GM19025 (cell line): Measurements from ENCODE around the gene RNF4.
A peak's percentile ranks its signal among the peaks of the same experiment; 100 is the strongest.
"Not testable (repeated sequence)": the region's sequence is repeated elsewhere in the genome, so short reads cannot be mapped to it uniquely, and the experiment has no call there.

Experiments
- ATAC-seq: cut with Tn5 transposase; IDR thresholded peaks from one replicate; pipeline ENCODE4 v1.9.1; 2021; ENCODE audit warnings: mild to moderate bottlenecking, low read depth, moderate library complexity; ENCODE audit not compliant: unreplicated experiment

RNF4 gene

DNA sequence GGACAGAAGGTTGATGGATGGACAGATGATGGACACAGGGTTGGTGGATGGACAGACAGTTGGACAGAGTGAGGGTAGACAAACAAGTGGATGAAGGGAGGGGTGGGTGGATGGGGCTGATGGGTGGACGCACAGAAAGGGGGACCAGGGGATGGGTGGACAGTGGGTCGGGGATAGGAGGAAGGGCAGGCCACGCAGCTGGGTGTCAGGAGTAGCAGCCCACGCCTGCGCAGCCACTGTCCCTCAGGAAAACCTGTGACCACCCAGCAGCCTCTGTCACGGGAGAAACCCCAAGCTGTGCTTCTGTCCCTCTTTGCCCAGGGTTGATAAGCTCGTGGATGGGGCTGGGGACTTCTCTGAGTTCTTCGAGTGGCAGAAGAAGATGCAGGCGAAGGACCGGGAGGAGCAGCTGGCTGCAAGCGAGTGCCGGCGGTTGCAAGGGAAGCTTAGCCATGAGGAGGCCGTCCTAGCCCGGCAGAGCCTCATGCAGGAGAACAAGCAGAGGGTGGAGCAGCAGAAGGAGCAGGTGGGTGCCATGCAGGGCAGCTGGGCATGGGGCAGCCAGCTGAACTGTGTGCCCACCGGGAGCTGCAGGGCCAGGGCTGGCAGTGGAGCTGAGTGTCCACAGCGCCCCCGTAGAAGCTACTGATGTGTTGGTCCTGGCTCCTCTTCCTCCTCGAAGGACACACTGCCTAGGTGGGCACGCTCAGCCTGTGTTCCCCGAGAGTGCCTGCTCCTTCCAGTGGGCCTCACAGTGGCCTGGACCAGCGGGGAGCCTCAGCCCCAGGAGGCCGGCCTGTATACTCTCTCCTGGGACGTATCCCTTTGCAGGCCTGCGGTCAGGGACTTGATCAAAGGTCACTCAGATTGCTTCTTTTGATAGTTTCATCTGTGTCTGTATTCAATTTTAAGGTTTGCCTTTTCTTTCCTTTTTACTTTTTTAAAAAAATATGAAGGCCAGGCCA is 16.8 kb upstream of the RNF4 start:
- no peak for ATAC-seq

DNA sequence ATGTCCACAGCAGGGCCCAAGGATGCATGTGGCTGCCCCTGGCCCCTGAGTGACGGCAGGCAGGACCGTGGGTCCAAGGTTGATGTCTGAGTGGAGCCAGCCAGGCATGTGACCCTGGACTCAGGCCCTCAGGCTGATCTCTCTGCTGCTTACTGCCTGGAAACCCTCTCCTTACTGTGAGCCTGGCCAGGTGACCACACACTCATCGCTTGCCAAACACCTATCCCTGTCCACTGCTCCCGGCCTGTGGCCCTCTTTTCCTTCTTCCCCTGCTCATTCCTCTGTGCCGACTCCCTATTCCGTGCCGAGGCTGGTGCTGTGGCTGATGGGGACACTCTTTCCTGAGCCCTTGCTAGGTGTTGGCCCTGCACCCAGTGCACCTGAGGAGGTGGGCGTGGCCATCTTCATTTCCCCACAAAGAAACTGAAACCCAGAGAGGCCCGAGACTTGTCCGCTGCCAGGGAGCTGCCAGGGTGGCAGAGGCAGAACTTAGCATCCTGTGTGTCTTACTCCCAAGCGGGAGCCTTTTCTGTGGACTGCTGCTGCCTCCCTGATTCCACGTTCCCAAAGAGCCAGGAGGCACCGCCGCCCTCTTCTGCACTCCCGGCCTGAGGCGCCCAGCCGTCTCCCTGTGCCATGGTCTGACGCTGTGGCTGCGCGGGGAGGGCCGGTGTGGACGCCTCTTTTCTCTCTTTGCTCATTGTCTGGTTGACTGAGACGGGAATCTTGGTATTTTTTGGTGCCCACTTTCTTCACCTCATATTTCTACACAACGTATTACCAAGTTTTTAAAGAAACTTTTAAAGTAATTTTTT is 11.2 kb upstream of the RNF4 start:
- no peak for ATAC-seq

DNA sequence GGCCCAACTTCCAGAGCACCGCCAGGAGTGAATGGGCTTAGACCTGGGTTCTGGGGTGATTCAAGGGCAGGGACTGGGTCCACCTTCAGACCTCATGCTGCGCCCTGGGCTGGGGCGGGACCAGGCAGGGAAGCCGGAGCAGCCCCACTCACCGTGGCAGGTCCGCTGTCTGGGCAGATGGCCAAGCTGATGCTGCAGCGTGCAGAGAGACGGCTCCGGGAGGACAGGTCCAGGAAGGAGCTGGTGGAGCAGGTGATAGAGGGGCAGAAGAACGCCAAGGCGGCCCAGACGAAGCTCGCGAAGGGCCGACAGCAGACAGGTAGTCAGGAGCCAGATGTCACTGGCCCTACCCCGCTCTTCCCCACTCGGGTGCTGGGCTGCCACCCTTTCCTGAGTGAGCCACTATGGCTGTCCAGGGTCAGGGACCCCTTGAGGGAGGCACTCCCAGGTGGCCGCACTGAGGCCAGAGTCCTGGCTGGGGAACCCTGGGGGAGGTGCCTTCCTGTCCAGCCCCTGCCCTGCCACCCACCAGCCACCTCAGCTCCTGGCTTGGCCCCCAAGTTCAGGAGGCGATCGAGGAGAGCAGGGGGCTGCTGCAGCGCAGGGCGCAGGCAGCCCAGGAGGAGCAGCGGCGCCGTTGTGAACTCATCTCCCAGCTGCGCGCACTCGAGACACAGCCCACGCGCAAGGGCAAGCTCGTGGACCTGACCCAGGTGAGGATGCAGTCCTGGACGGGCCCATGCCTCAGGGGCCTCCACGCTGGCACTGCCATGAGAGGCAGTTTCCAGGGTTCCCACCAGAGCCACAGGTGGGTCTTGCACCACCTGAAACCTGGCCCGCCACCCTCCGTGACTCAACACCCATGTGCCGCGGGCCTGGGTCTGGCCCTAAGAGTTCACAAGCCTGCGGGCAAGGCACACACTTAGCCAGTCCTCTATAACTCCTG is 10.1 kb upstream of the RNF4 start:
- no peak for ATAC-seq

- no peak for ATAC-seq
Measured at GRCh38 chr4:2459589-2460349, 9.1 kb upstream of the RNF4 start.

DNA sequence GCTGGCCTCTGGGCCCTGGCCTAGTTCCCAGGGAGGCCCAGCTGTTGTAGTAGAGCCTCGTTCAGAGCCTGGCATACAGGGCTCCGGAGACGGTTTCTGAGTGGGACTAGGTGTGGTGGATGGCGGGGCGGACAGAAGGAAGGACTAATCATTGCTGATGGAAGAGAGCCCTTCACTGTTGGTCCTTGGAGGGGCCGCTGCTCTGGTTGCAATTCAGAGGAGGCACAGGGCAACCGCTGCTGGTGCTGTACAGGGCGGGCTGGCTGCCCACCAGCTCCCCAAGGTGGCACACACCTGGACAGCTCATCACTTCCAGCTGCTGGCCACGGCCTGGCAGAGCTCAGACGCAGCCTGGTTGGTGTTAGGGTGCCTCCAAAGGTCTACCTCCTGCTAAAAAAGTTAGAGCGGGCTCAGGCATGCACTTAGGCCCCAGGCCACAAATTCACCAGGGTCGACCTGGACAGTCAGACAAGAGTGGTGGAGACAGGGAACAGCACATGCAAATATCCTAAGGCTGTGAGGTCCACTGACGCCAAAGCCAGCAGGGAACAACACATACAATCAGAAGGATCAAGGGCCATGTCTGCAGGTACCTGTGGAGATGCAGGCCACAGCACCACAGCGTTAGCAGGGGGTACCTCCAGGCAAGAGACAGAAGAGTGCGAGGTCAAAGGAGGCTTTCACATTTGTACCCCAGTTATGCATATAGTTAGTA is 7.5 kb upstream of the RNF4 start:
- no peak for ATAC-seq

DNA sequence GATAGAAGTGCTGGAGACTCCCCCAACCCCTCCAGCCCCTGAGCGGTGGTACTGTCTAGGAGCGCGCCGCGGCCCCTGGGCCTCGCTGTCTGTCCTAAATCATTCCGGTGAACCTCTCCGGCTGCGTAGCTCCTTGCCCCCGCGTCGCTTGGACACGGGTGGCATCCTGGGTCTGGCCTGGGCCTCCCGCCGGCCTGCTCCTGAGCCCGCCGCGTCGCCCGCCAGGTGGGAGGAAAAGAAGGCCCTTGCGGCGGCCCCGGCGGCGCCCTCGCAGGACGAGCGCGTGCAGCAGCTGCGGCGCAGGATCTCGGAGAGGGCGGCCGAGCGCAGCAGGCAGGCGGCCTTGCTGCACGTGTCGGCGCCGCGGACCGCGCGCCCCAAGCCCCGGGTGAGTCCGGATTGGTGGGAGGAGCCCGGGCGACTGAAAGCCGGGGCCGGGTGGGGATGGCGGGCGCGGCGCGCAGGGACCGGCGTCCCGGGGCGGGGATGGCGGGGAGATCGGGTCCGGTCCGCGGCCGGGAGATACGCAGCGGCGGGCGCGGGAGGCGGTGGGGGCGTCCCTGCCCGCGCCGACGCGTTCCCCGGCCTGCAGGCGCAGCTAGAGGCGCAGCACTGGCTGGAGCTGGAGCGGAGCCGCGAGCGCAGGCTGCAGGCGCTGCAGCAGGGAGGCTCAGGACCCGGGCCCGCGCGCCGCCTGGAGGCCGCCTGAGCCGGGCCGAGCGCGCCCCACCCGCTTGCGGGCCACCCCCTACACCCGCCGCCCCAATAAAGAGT is 6.5 kb upstream of the RNF4 start:
- ATAC-seq: peak; percentile 83

GRCh38 chr4:2462992-2463762 is 5.7 kb upstream of the RNF4 start:
- ATAC-seq: no peak

DNA sequence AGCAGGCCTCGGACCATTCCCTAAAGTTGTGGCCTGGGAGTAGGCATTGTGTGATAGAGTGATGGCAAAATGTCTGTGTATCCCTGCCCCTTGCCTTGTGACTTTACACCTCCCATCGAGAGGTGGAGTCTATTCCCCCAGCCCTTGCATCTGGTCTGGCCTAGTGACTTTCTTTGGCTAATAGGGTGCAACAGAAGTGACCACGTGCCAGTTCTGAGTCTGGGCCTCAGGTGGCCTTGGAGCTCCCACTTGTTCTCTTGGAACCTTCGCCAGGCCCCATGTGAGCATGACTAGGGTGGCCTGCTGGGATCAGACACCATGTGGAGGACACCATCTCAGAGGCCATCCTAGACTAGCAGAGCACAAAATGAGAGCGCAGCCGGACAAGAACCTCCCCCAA is 3.9 kb upstream of the RNF4 start:
- ATAC-seq: no peak

GRCh38 chr4:2465544-2465943 is 3.4 kb upstream of the RNF4 start:
- not testable (repeated sequence) for ATAC-seq

DNA sequence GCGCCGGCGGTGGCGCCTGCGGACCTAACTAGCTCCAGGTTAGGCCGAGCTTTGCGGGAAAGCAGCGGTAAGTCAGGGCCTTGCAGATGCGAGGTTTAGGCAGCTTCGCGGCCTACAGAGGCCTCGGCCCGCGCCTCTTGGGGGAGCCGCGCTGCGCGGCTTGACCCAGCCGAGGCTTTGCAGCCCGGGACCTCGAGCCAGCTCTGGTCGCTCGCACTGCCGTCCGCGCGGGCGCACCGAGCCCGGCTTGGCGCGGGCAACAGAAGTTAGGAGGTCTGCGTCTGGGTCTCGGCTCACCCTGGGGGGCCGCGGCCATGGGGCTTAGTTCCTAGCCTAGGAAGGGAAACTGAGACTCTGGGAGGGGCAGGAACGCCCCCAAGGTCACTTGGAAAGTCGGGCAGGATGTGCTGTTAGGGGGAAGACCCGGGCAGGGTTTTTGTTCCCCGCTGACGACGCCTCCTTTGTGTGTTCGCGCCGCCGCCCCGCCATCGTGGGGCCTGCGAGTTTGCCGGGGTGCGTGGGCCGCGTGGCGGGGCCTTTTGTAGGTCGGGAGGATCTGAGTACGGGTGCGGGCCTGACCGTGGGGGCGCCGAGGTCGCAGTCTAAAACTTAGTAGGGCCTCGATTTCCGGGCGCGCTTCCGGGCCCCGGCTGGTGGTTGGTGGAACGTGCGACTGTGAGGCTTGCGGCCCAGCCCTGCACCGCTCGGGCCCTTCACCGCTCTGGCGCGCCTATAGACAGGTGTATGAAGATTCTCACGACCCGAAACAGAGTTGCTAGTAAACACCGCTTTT is 482 bp downstream of the RNF4 start:
- peak; percentile 33 for ATAC-seq

DNA sequence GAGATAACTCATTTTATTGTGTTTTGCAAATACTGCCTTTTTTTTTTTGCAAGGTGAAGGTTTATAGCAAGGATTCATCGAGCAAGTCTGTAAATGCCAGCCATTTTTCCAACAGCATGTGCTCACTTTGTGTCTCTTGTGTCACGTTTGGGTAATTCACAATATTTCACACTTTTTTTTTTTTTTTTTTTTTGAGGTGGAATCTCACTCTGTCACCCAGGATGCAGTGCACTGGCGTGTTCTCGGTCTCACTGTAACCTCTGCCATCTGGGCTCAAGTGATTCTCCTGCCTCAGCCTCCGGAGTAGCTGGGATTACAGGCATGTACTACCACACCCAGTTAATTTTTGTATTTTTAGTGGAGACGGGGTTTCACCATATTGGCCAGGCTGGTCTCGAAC is 1.9 kb downstream of the RNF4 start:
- ATAC-seq: no peak

- no peak for ATAC-seq
Measured at GRCh38 chr4:2472187-2472586, 3.3 kb downstream of the RNF4 start.

GRCh38 chr4:2478229-2478628 is 9.3 kb downstream of the RNF4 start:
- no peak for ATAC-seq

DNA sequence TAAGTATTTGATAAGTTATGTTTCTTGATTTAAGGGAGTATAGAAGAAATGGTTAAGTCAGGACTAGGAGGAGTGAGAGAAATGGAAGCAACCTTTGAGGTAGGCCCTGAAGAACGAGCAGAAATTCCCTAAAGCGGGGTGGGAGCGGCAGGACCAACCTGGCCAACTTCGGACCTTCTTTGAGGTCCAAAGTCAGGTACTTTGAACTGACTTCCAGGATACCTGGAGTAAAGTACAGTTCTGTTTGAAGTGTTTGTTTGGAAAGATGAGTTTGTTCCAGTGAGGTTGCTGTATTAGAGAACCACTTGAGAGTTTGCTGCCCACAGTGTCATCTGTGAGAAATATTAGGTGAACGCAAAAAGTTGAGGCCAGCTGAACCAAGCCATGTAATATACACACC is 11.7 kb downstream of the RNF4 start:
- no peak for ATAC-seq

DNA sequence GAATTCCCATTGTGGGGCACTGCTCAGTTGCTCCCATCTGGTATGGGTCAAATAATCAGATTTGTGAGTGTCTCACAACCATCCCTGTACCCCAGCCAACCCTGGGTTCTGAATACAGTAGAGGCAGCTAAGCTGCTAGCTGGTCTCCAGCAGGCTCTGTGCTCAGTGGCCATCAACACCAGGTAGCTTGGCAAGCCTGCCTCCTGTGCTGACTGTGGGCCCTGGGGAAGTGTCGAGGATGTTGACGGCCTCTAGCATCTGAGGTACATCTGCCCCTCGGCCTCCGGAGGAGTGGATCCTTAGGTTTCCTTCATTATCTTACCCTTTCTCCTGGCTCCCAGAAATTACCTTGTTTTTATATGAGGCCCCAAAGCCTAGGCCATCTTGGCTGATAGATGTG is 13.3 kb downstream of the RNF4 start:
- no peak for ATAC-seq

DNA sequence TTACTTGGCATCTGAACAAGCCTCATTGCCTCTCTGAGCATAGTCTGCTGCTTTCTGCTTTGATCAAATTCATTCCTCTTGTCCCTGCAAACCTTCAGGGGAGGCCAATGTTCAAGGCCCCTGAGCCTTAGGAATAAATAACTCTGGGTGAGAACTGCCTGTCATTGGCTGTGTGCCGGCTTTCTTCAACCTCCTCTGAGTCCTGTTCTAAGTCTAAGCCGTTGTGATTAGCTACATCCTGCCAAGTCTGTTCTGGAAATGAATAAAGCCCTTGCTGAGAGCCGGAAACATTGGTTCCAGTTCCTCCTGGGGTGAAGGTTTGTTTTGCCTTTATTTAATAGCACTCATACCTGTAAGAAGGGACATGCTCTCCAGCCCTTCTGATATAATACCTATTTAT is 13.8 kb downstream of the RNF4 start:
- ATAC-seq: peak; percentile 49

GRCh38 chr4:2483237-2483636 is 14.3 kb downstream of the RNF4 start:
- no peak for ATAC-seq
